HEK293 (cell line): Measurements from ENCODE around the gene PNKD.

Experiments
- CTCF ChIA-PET: fragments of 350-600 bp; formaldehyde crosslinking; extraction: SDS; loops from one replicate; lab custom pipeline; 2021; ENCODE audit warnings: antibody characterized with exemption; lab: Yijun Ruan, JAX
- POLR2A ChIA-PET: fragments of 300-600 bp; formaldehyde crosslinking; extraction: SDS; loops from one replicate; lab custom pipeline; 2020; ENCODE audit warnings: antibody characterized with exemption, inconsistent platforms; lab: Yijun Ruan, JAX
- H3K27ac ChIP-seq: fragments of 200-500 bp; sonication (Bioruptor generic); 2 replicates; pipeline ENCODE4 v1.5.1; 2014; ENCODE audit warnings: low read depth, low read length, control low read depth, inconsistent platforms; ENCODE audit errors: extremely low read depth
- H3K36me3 ChIP-seq, 2 experiments: fragments of 200-500 bp in 1 of 2; sonication (Bioruptor generic) in 1 of 2; 1 replicate in 1 of 2; 2 replicates in 1 of 2; pipeline ENCODE4 v1.5.1; 2014 to 2017; ENCODE audit warnings: inconsistent platforms in 2 of 2, low read length in 2 of 2; ENCODE audit not compliant: control insufficient read depth in 2 of 2, insufficient read depth in 1 of 2
- H3K4me1 ChIP-seq: fragments of 200-500 bp; sonication (Bioruptor generic); 2 replicates; pipeline ENCODE4 v1.5.1; 2014; ENCODE audit warnings: mild to moderate bottlenecking, low read length, inconsistent platforms; ENCODE audit not compliant: control insufficient read depth, insufficient read depth
- H3K4me3 ChIP-seq: 2 replicates; pipeline ENCODE4 v1.5.1; 2011; ENCODE audit warnings: low read depth, mild to moderate bottlenecking, control low read depth, low read length, moderate library complexity
- H3K9me3 ChIP-seq: fragments of 200-500 bp; sonication (Bioruptor generic); 2 replicates; pipeline ENCODE4 v1.5.1; 2014; ENCODE audit warnings: low read depth, low read length, inconsistent platforms; ENCODE audit not compliant: control insufficient read depth, insufficient read depth
- GLIS1 ChIP-seq: fragments of 450-650 bp; formaldehyde crosslinking; IDR thresholded peaks from 2 replicates; pipeline ENCODE4 v1.5.1; 2016; ENCODE audit warnings: missing biosample characterization, missing genetic modification characterization
- IKZF3 ChIP-seq: fragments of 450-650 bp; IDR thresholded peaks from 2 replicates; pipeline ENCODE4 v1.5.0; 2018; ENCODE audit warnings: missing biosample characterization, mild to moderate bottlenecking, missing genetic modification characterization, moderate library complexity
- OVOL3 ChIP-seq: fragments of 450-650 bp; formaldehyde crosslinking; IDR thresholded peaks from 2 replicates; pipeline ENCODE4 v1.5.1; 2016; ENCODE audit warnings: missing biosample characterization, missing genetic modification characterization
- PATZ1 ChIP-seq: fragments of 450-650 bp; formaldehyde crosslinking; IDR thresholded peaks from 2 replicates; pipeline ENCODE4 v1.5.1; 2016; ENCODE audit warnings: missing biosample characterization, missing genetic modification characterization
- PRDM1 ChIP-seq: fragments of 450-650 bp; formaldehyde crosslinking; IDR thresholded peaks from 2 replicates; pipeline ENCODE4; 2016; ENCODE audit warnings: missing biosample characterization, missing genetic modification characterization
- PRDM10 ChIP-seq: fragments of 450-650 bp; formaldehyde crosslinking; IDR thresholded peaks from 2 replicates; pipeline ENCODE4 v1.5.1; 2016; ENCODE audit warnings: missing biosample characterization, missing genetic modification characterization
- ZBTB1 ChIP-seq: fragments of 450-650 bp; formaldehyde crosslinking; IDR thresholded peaks from 2 replicates; pipeline ENCODE4 v1.5.1; 2016; ENCODE audit warnings: missing biosample characterization, missing genetic modification characterization
- ZEB2 ChIP-seq: fragments of 450-650 bp; formaldehyde crosslinking; IDR thresholded peaks from 2 replicates; pipeline ENCODE4 v1.5.1; 2016; ENCODE audit warnings: missing biosample characterization, missing genetic modification characterization
- ZNF114 ChIP-seq: fragments of 450-650 bp; formaldehyde crosslinking; IDR thresholded peaks from 2 replicates; pipeline ENCODE4 v1.5.0; 2017; ENCODE audit warnings: missing biosample characterization, missing genetic modification characterization
- ZNF18 ChIP-seq: fragments of 450-650 bp; formaldehyde crosslinking; IDR thresholded peaks from 2 replicates; pipeline ENCODE4 v1.5.1; 2016; ENCODE audit warnings: missing biosample characterization, missing genetic modification characterization
- ZNF214 ChIP-seq: fragments of 450-650 bp; formaldehyde crosslinking; IDR thresholded peaks from 2 replicates; pipeline ENCODE4 v1.5.1; 2017; ENCODE audit warnings: missing biosample characterization, mild to moderate bottlenecking, missing genetic modification characterization, borderline replicate concordance
- ZNF26 ChIP-seq: fragments of 450-650 bp; formaldehyde crosslinking; IDR thresholded peaks from 2 replicates; pipeline ENCODE4 v1.5.1; 2016; ENCODE audit warnings: missing biosample characterization, missing genetic modification characterization
- ZNF423 ChIP-seq: fragments of 450-650 bp; formaldehyde crosslinking; IDR thresholded peaks from 2 replicates; pipeline ENCODE4 v1.5.1; 2016; ENCODE audit warnings: missing biosample characterization, missing genetic modification characterization
- ZNF433 ChIP-seq: fragments of 450-650 bp; formaldehyde crosslinking; IDR thresholded peaks from 2 replicates; pipeline ENCODE4 v1.5.1; 2016; ENCODE audit warnings: missing biosample characterization, missing genetic modification characterization, low read depth
- ZNF585B ChIP-seq: fragments of 450-650 bp; formaldehyde crosslinking; IDR thresholded peaks from 2 replicates; pipeline ENCODE4 v1.5.1; 2016; ENCODE audit warnings: missing biosample characterization, missing genetic modification characterization
- ZNF600 ChIP-seq: fragments of 450-650 bp; formaldehyde crosslinking; IDR thresholded peaks from 2 replicates; pipeline ENCODE4 v1.5.1; 2016; ENCODE audit warnings: missing biosample characterization, missing genetic modification characterization
- ZNF621 ChIP-seq: fragments of 450-650 bp; formaldehyde crosslinking; IDR thresholded peaks from 2 replicates; pipeline ENCODE4 v1.5.1; 2017; ENCODE audit warnings: missing biosample characterization, missing genetic modification characterization
- ZNF768 ChIP-seq: fragments of 450-650 bp; formaldehyde crosslinking; IDR thresholded peaks from 2 replicates; pipeline ENCODE4 v1.5.1; 2018; ENCODE audit warnings: missing biosample characterization, mild to moderate bottlenecking, missing genetic modification characterization
- ZNF777 ChIP-seq: fragments of 450-650 bp; formaldehyde crosslinking; IDR thresholded peaks from 2 replicates; pipeline ENCODE4 v1.5.1; 2017; ENCODE audit warnings: missing biosample characterization, missing genetic modification characterization, borderline replicate concordance
- ZSCAN30 ChIP-seq: fragments of 450-650 bp; IDR thresholded peaks from 2 replicates; pipeline ENCODE4 v1.5.1; 2018; ENCODE audit warnings: missing biosample characterization, mild to moderate bottlenecking, missing genetic modification characterization, moderate library complexity

Gene PNKD

GRCh38 chr2:218253232-218253625, 17.1 kb upstream of the PNKD start:
- CTCF ChIA-PET, result interaction anchor here (0.6 to 1.1 kb wide), 3 partner anchors 10 to 23 kb away, joined by 3 to 7 read pairs (median 4); partner anchors contain the start of genes AAMP and PNKD

More at GRCh38 chr2:218253232-218253625, 17.1 kb upstream of the PNKD start:
- TF ChIP-seq ZNF423 (no peak), ZNF214 (no peak), OVOL3 (no peak), ZNF585B (tag by site-specific recombination) (no peak), ZNF768 (no peak), ZSCAN30 (tag by site-specific recombination) (no peak), PRDM1 (no peak), ZNF433 (tag by site-specific recombination) (no peak), ZNF26 (no peak), GLIS1 (tag by site-specific recombination) (no peak), ZEB2 (tag by site-specific recombination) (no peak), PATZ1 (no peak), ZNF18 (no peak), ZNF621 (tag by site-specific recombination) (no peak), ZNF600 (tag by site-specific recombination) (no peak), ZNF777 (tag by site-specific recombination) (no peak), ZNF114 (tag by site-specific recombination) (no peak), PRDM10 (tag by site-specific recombination) (no peak), ZBTB1 (tag by site-specific recombination) (no peak), IKZF3 (no peak)
- peaks cover 47 to 86% of the 10 kb centered on the region in 2 experiments for H3K36me3 ChIP-seq
- H3K4me1 ChIP-seq, result no peaks in the 10 kb centered on the region
- H3K4me3 ChIP-seq, result no peak overlapping the region
- H3K27ac ChIP-seq, result no peak overlapping the region
- H3K9me3 ChIP-seq, result no peaks in the 10 kb centered on the region
- POLR2A ChIA-PET, result no interaction called here
